Ishikawa (cell line): ENCODE results near the gene KCNK5.

Experiments used
- CEBPB ChIP-seq: IDR thresholded peaks from 2 replicates; pipeline ENCODE4 v1.6.1; 2012
- CREB1 ChIP-seq: IDR thresholded peaks from 2 replicates; pipeline ENCODE4 v1.6.1; 2012; ENCODE audit warnings: low read depth
- EP300 ChIP-seq: IDR thresholded peaks from 2 replicates; pipeline ENCODE4 v1.6.1; 2012; ENCODE audit warnings: borderline replicate concordance
- RAD21 ChIP-seq: IDR thresholded peaks from 2 replicates; pipeline ENCODE4 v1.6.1; 2012; ENCODE audit warnings: low read depth
- TAF1 ChIP-seq: IDR thresholded peaks from 2 replicates; pipeline ENCODE4 v1.6.1; 2012; ENCODE audit warnings: low read depth, mild to moderate bottlenecking
- TCF12 ChIP-seq: IDR thresholded peaks from 2 replicates; pipeline ENCODE4 v1.6.1; 2012; ENCODE audit warnings: low read depth
- TEAD4 ChIP-seq: IDR thresholded peaks from 2 replicates; pipeline ENCODE4 v1.6.1; 2012
- YY1 ChIP-seq: IDR thresholded peaks from 2 replicates; pipeline ENCODE4 v1.6.1; 2012; ENCODE audit warnings: low read depth
- ZBTB7A ChIP-seq: IDR thresholded peaks from 2 replicates; pipeline ENCODE4 v1.6.1; 2012; ENCODE audit warnings: low read depth
- TF ChIP-seq, protein P1 (sequence below): IDR thresholded peaks from 2 replicates; pipeline ENCODE4 v1.6.1; 2012
- TF ChIP-seq, protein P2 (sequence below): IDR thresholded peaks from 2 replicates; pipeline ENCODE4 v1.6.1; 2012; ENCODE audit warnings: low read depth, mild to moderate bottlenecking

DNA sequence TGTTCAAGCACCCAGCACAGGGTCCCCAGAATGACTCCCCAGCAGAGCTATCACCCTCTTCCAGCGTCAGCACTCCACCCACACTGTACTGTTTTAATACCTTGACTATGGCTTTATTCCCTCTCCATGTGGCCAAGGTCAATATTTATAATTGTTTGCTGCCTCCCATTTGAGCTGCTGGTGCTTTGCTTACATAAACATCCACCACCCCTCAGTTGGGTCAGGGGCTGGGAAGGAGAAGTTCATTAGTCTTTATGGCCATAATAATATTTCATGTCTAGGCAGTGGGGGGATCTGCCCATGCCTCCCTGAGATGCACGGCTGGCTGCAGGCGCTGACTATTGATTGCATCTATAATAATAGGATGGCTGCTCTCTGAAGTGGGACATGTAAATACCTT is 72.5 kb downstream of the KCNK5 start:
- TF ChIP-seq TCF12: no peak
- no peak for TF ChIP-seq TEAD4
- TF ChIP-seq ZBTB7A: no peak
- TF ChIP-seq, protein P1, sequence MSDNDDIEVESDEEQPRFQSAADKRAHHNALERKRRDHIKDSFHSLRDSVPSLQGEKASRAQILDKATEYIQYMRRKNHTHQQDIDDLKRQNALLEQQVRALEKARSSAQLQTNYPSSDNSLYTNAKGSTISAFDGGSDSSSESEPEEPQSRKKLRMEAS: no peak
- no peak for TF ChIP-seq CEBPB
- no peak for TF ChIP-seq YY1
- no peak for TF ChIP-seq CREB1
- TF ChIP-seq TAF1: no peak
- TF ChIP-seq, protein P2, sequence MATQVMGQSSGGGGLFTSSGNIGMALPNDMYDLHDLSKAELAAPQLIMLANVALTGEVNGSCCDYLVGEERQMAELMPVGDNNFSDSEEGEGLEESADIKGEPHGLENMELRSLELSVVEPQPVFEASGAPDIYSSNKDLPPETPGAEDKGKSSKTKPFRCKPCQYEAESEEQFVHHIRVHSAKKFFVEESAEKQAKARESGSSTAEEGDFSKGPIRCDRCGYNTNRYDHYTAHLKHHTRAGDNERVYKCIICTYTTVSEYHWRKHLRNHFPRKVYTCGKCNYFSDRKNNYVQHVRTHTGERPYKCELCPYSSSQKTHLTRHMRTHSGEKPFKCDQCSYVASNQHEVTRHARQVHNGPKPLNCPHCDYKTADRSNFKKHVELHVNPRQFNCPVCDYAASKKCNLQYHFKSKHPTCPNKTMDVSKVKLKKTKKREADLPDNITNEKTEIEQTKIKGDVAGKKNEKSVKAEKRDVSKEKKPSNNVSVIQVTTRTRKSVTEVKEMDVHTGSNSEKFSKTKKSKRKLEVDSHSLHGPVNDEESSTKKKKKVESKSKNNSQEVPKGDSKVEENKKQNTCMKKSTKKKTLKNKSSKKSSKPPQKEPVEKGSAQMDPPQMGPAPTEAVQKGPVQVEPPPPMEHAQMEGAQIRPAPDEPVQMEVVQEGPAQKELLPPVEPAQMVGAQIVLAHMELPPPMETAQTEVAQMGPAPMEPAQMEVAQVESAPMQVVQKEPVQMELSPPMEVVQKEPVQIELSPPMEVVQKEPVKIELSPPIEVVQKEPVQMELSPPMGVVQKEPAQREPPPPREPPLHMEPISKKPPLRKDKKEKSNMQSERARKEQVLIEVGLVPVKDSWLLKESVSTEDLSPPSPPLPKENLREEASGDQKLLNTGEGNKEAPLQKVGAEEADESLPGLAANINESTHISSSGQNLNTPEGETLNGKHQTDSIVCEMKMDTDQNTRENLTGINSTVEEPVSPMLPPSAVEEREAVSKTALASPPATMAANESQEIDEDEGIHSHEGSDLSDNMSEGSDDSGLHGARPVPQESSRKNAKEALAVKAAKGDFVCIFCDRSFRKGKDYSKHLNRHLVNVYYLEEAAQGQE: no peak
- no peak for TF ChIP-seq EP300
- no peak for TF ChIP-seq RAD21
